ENCODE data around the gene NEDD8. TPM values are rescaled to one million over a fixed set of nuclear protein-coding genes. Genes with fewer than 3 reads are reported as not detected.

The NEDD8 gene
- total and polyA plus RNA-seq, 2 donors (not counting 1 experiment from before 2014, with no cell fraction given), result 86.7 to 98.5 TPM

DNA sequence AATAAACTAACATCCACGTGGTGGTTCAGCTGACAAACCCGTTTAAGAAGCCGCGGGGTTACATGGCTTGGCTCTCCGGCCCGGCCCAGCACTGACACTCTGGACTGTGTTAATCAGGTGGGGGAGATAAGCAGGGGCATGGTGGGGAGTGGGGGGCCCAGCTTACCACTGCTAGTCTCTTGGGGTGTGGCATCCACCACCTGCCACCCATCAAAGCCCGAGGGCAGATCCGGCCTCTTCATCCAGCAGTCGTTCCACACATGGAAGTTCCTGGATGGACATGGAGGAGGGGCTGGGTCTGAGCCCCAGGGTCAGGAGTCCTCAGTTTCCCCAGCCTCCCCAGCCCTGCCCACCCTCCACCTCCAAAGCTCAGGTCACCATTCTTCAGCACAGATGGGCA is 26.0 kb upstream of the NEDD8 start:
- ChIA-PET CTCF (no interaction called here), POLR2A (interaction anchor here (0.6 kb wide), 1 partner anchor 23 kb away, joined by 5 read pairs; no protein-coding TSS in a partner anchor)
- Mint-ChIP-seq H3K4me1 (no peaks in the 10 kb centered on the region), H3K9me3 (ENCODE audit: insufficient read depth) (no peaks in the 10 kb centered on the region), H3K27me3 (no peaks in the 10 kb centered on the region), H3K4me3 (no peak overlapping the region), H3K27ac (no peak overlapping the region)
- ATAC-seq (ENCODE audit: low read depth) (no peak), DNase-seq (no peak)
- intact Hi-C loops (cut with micrococcal nuclease), result no loop called here
- H3K27ac ChIP-seq (ENCODE audit: low read length in 2 of 2), result no peak overlapping the region
- no peaks in the 10 kb centered on the region for H3K27me3 ChIP-seq (replicated peaks in 1 of 4; ENCODE audit: control extremely low read depth in 1 of 4, control insufficient read depth in 3 of 4, insufficient read depth in 4 of 4, low read length in 3 of 4)
- no peak overlapping the region for H3K9ac ChIP-seq (ENCODE audit: low read length)
- H3K36me3 ChIP-seq (replicated peaks in 1 of 2; ENCODE audit: control extremely low read depth in 1 of 2, control insufficient read depth in 1 of 2, extremely low read depth in 1 of 2, insufficient read depth in 2 of 2, low read length in 1 of 2), result peaks cover 0 to 23% of the 10 kb centered on the region in 2 experiments
- 100% methylated on average over 3 of the region's 9 CpGs for WGBS (ENCODE audit: insufficient coverage)
- no peak overlapping the region for H3K4me3 ChIP-seq (ENCODE audit: control extremely low read depth in 1 of 5, extremely low read depth in 1 of 5, insufficient read depth in 1 of 5, low read depth in 2 of 5, low read length in 4 of 5)
- TF ChIP-seq EZH2 (IDR thresholded peaks at IDR 0.05; ENCODE audit: borderline replicate concordance, insufficient read depth, low read depth, low read length, poor library complexity, severe bottlenecking) (no peak), CTCF (IDR thresholded peaks at IDR 0.05) (no peak)
- no peaks in the 10 kb centered on the region for H3K9me3 ChIP-seq (ENCODE audit: control extremely low read depth in 1 of 3, control insufficient read depth in 2 of 3, insufficient read depth in 1 of 3, low read length in 2 of 3)
- H3K4me1 ChIP-seq (ENCODE audit: control insufficient read depth in 2 of 2, insufficient read depth in 2 of 2, low read length in 2 of 2), result no peaks in the 10 kb centered on the region
- H3K79me2 ChIP-seq (ENCODE audit: control insufficient read depth, insufficient read depth, low read length), result no peaks in the 10 kb centered on the region
- H4K20me1 ChIP-seq (ENCODE audit: control insufficient read depth, insufficient read depth, low read length, poor library complexity, severe bottlenecking), result no peaks in the 10 kb centered on the region
- H2AFZ ChIP-seq (ENCODE audit: insufficient read depth, low read depth, low read length, poor library complexity, severe bottlenecking), result no peak overlapping the region
- no peak overlapping the region for H3K4me2 ChIP-seq (replicated peaks; ENCODE audit: low read depth, low read length, poor library complexity, severe bottlenecking)

DNA sequence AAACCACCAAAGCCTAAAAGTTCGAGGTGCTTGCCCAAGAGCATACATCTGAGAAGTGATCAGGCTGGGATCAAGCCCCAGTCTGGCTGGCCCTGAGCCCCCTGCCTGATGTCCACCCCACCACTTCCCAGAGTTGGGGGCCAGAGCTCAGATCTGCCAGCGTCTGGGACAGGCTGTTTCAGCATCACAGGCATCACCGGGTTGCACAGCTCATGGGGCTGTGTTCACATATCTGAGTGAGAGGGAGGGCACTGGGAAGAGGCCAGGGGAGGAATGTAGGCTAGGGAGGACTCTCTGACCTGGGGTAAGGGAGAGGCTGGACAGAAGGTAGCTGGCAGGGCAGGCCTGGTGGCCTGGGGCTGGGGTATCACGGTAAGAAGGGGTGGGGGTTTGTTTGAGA is 24.8 kb upstream of the NEDD8 start:
- Histone ChIP-seq H3K9ac (ENCODE audit: low read length) (no peak overlapping the region), H3K27me3 (replicated peaks in 1 of 4; ENCODE audit: control extremely low read depth in 1 of 4, control insufficient read depth in 3 of 4, insufficient read depth in 4 of 4, low read length in 3 of 4) (no peaks in the 10 kb centered on the region), H3K36me3 (replicated peaks in 1 of 2; ENCODE audit: control extremely low read depth in 1 of 2, control insufficient read depth in 1 of 2, extremely low read depth in 1 of 2, insufficient read depth in 2 of 2, low read length in 1 of 2) (peaks cover 0 to 28% of the 10 kb centered on the region in 2 experiments), H2AFZ (ENCODE audit: insufficient read depth, low read depth, low read length, poor library complexity, severe bottlenecking) (no peak overlapping the region), H3K4me1 (ENCODE audit: control insufficient read depth in 2 of 2, insufficient read depth in 2 of 2, low read length in 2 of 2) (no peaks in the 10 kb centered on the region), H3K79me2 (ENCODE audit: control insufficient read depth, insufficient read depth, low read length) (no peaks in the 10 kb centered on the region), H3K27ac (ENCODE audit: low read length in 2 of 2) (no peak overlapping the region), H3K9me3 (ENCODE audit: control extremely low read depth in 1 of 3, control insufficient read depth in 2 of 3, insufficient read depth in 1 of 3, low read length in 2 of 3) (no peaks in the 10 kb centered on the region), H4K20me1 (ENCODE audit: control insufficient read depth, insufficient read depth, low read length, poor library complexity, severe bottlenecking) (no peaks in the 10 kb centered on the region), H3K4me2 (replicated peaks; ENCODE audit: low read depth, low read length, poor library complexity, severe bottlenecking) (no peak overlapping the region), H3K4me3 (ENCODE audit: control extremely low read depth in 1 of 5, extremely low read depth in 1 of 5, insufficient read depth in 1 of 5, low read depth in 2 of 5, low read length in 4 of 5) (no peak overlapping the region)
- ATAC-seq (ENCODE audit: low read depth), result no peak
- no peak overlapping the region for H3K27ac Mint-ChIP-seq
- DNase-seq, result no peak
- no peaks in the 10 kb centered on the region for H3K27me3 Mint-ChIP-seq
- no peaks in the 10 kb centered on the region for H3K4me1 Mint-ChIP-seq
- POLR2A ChIA-PET, result no interaction called here
- CTCF ChIA-PET, result interaction anchor here (0.8 kb wide), 1 partner anchor 33 kb away, joined by 3 read pairs; no protein-coding TSS in a partner anchor
- no peak overlapping the region for H3K4me3 Mint-ChIP-seq
- TF ChIP-seq CTCF (IDR thresholded peaks at IDR 0.05), result no peak
- no peak for TF ChIP-seq EZH2 (IDR thresholded peaks at IDR 0.05; ENCODE audit: borderline replicate concordance, insufficient read depth, low read depth, low read length, poor library complexity, severe bottlenecking)
- H3K9me3 Mint-ChIP-seq (ENCODE audit: insufficient read depth), result no peaks in the 10 kb centered on the region
- intact Hi-C loops (cut with micrococcal nuclease), result no loop called here
- WGBS (ENCODE audit: insufficient coverage), result 100% methylated on average over 3 of the region's 4 CpGs
